A549 treated with AZD9567 at 1 μM for 4 hours (cell line): ENCODE measurements around the gene SERPINA1. TPM values are rescaled to one million over a fixed set of nuclear protein-coding genes. Genes with fewer than 3 reads are reported as not detected.

Source experiments
- total RNA-seq: library from RNA; stranded (reverse); fragments of 200-300 nt; extraction: Qiagen RNA extraction; gene quantifications from 5 replicates; pipeline ENCODE4 v1.2.3, GENCODE V29; 2022; ENCODE audit not compliant: insufficient read depth

The SERPINA1 gene
- total RNA-seq, result 0.86 to 9.9 TPM (median 1.1 TPM) in 5 replicates

GRCh38 chr14:94388384-94389103 lies at the start of gene SERPINA1:
Gene SERPINA1, minus strand, starts transcription at chr14:94388602. Its CDS starts 5,365 bp downstream, at chr14:94383237.

GRCh38 chr14:94366146-94366915 lies 22.1 kb downstream of the SERPINA1 start, which contains the start of gene SERPINA2:
Gene SERPINA2, minus strand, starts transcription at chr14:94366698.

Other genes with a start within 250 kb of the SERPINA1 start
- gene PPP4R4, start 214.3 kb downstream of the SERPINA1 start, total RNA-seq, result 0.18 to 2.7 TPM (median 0.45 TPM) in 5 replicates
- gene SERPINA10, start 95.3 kb downstream of the SERPINA1 start, total RNA-seq, result not detected in 5 replicates
- 1.1 to 1.6 TPM (median 1.5 TPM) in 5 replicates for gene SERPINA6, start 65.3 kb downstream of the SERPINA1 start, total RNA-seq
- gene SERPINA2, start 21.9 kb downstream of the SERPINA1 start, total RNA-seq, result not detected in 5 replicates
- gene SERPINA11, start 64.2 kb upstream of the SERPINA1 start, total RNA-seq, result not detected in 5 replicates
- not detected in 5 replicates for gene SERPINA9, start 87.6 kb upstream of the SERPINA1 start, total RNA-seq
- 0.05 TPM in 1 of 5 replicates, not detected in the others for gene SERPINA12, start 120.9 kb upstream of the SERPINA1 start, total RNA-seq
- not detected in 5 replicates for gene SERPINA4, start 172.8 kb upstream of the SERPINA1 start, total RNA-seq
- gene SERPINA5, start 192.8 kb upstream of the SERPINA1 start, total RNA-seq, result 0.11 to 0.22 TPM (median 0.17 TPM) in 4 of 5 replicates, not detected in the other
- gene SERPINA3, start 223.8 kb upstream of the SERPINA1 start, total RNA-seq, result 9.6 to 11.7 TPM (median 10.4 TPM) in 5 replicates